ENCODE results near the gene CCDC110.
"Not testable (repeated sequence)": the region's sequence is repeated elsewhere in the genome, so short reads cannot be mapped to it uniquely, and the experiment has no call there.

Gene CCDC110

GRCh38 chr4:185471235-185472102 lies at the start of gene CCDC110:
Gene CCDC110, minus strand, starts transcription at chr4:185471733. Its CDS starts 50 bp downstream, at chr4:185471683.
- peak; percentile 100 for DNase-seq

GRCh38 chr4:185520119-185520518 lies 48.6 kb upstream of the CCDC110 start:
- DNase-seq = no peak

GRCh38 chr4:185518494-185518893 lies 47.0 kb upstream of the CCDC110 start:
- DNase-seq = no peak

- DNase-seq = no peak
These were observed 46.5 kb upstream of the CCDC110 start for GRCh38 chr4:185518069-185518468.

GRCh38 chr4:185515248-185515647 lies 43.7 kb upstream of the CCDC110 start:
- DNase-seq = no peak

- no peak for DNase-seq
These were observed 42.7 kb upstream of the CCDC110 start for GRCh38 chr4:185514182-185514697.

GRCh38 chr4:185513489-185514181 lies 42.1 kb upstream of the CCDC110 start:
- no peak for DNase-seq

GRCh38 chr4:185512516-185512915 lies 41.0 kb upstream of the CCDC110 start:
- DNase-seq = no peak

- DNase-seq = not testable (repeated sequence)
These were observed 39.7 kb upstream of the CCDC110 start for GRCh38 chr4:185511243-185511642.

GRCh38 chr4:185510806-185511205 lies 39.3 kb upstream of the CCDC110 start:
- DNase-seq = no peak

GRCh38 chr4:185508181-185508580 lies 36.6 kb upstream of the CCDC110 start:
- no peak for DNase-seq

GRCh38 chr4:185506422-185506821 lies 34.9 kb upstream of the CCDC110 start:
- DNase-seq = no peak

GRCh38 chr4:185504098-185505047 lies 32.8 kb upstream of the CCDC110 start:
- no peak for DNase-seq

- DNase-seq = no peak
These were observed 30.9 kb upstream of the CCDC110 start for GRCh38 chr4:185502386-185502785.

GRCh38 chr4:185500576-185500975 lies 29.0 kb upstream of the CCDC110 start:
- no peak for DNase-seq

GRCh38 chr4:185500035-185500434 lies 28.5 kb upstream of the CCDC110 start:
- DNase-seq = no peak

GRCh38 chr4:185488650-185489049 lies 17.1 kb upstream of the CCDC110 start:
- no peak for DNase-seq

GRCh38 chr4:185481401-185481800 lies 9.9 kb upstream of the CCDC110 start:
- DNase-seq = no peak

GRCh38 chr4:185480016-185480732 lies 8.6 kb upstream of the CCDC110 start:
- no peak for DNase-seq

GRCh38 chr4:185479507-185479971 lies 8.0 kb upstream of the CCDC110 start:
- no peak for DNase-seq

GRCh38 chr4:185473247-185473646 lies 1.7 kb upstream of the CCDC110 start:
- no peak for DNase-seq

- no peak for DNase-seq
These were observed 590 bp upstream of the CCDC110 start for GRCh38 chr4:185472103-185472542.

All from amniotic stem cell (primary cell).